ENCODE data around the gene DPEP2NB. TPM values are rescaled to one million over a fixed set of nuclear protein-coding genes. Genes with fewer than 3 reads are reported as not detected.

DPEP2NB gene
- total RNA-seq, 4 donors from 2014 or later, result not detected

DNA sequence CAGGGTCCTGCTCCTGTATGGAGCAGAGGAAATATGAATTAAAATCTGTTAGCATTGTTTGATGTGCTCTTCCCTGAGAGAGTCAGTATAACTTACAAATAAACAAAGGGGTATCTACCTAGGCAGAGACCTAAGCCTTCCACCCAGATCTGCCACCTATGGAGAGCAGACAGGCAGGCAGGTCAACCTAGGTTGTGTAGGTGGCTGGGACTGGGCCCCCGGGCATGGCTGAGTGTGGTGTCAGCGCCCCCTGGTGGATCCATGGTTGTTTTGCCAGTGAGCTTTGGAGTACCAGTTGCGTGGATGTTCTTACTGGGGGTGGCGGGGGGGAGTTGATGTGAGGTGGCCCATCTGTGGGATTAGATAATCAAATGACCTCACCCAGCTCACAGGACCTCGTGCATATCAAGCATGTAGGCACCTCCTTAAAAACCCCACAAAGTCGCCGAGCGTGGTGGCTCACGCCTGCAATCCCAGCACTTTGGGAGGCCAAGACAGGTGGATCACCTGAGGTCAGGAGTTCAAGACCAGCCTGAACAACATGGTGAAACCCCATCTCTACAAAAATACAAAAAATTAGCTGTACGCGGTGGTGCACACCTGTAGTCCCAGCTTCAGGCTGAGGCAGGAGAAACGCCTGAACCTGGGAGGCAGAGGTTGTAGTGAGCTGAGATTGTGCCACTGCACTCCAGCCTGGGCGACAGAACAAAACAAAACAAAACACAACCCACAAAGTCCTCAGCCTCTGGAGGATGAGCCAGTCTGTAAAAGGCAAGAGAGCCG is 25.0 kb upstream of the DPEP2NB start:
- no peaks in the 10 kb centered on the region for H3K27me3 ChIP-seq
- H3K27ac ChIP-seq (replicated peaks in 1 of 4), result no peak overlapping the region
- peaks cover 0 to 41% (median 10%) of the 10 kb centered on the region in 4 donors for H3K36me3 ChIP-seq
- 61% methylated on average over 7 of the region's 14 CpGs for WGBS
- DNase-seq (ENCODE audit: extremely low spot score), result peak; percentile 96
- H3K4me1 ChIP-seq, result peaks cover 0 to 10% (median 3%) of the 10 kb centered on the region in 4 donors
- TF ChIP-seq POLR2AphosphoS5 (IDR thresholded peaks at IDR 0.05) (peak in 1 of 2 donors; percentile 19), EP300 (IDR thresholded peaks at IDR 0.05) (no peak)
- TF ChIP-seq, protein P1, sequence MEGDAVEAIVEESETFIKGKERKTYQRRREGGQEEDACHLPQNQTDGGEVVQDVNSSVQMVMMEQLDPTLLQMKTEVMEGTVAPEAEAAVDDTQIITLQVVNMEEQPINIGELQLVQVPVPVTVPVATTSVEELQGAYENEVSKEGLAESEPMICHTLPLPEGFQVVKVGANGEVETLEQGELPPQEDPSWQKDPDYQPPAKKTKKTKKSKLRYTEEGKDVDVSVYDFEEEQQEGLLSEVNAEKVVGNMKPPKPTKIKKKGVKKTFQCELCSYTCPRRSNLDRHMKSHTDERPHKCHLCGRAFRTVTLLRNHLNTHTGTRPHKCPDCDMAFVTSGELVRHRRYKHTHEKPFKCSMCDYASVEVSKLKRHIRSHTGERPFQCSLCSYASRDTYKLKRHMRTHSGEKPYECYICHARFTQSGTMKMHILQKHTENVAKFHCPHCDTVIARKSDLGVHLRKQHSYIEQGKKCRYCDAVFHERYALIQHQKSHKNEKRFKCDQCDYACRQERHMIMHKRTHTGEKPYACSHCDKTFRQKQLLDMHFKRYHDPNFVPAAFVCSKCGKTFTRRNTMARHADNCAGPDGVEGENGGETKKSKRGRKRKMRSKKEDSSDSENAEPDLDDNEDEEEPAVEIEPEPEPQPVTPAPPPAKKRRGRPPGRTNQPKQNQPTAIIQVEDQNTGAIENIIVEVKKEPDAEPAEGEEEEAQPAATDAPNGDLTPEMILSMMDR (IDR thresholded peaks at IDR 0.05), result peak; percentile 83 to 88 (median 87)
- H3K4me3 ChIP-seq, result no peak overlapping the region
- intact Hi-C loops (cut with DNase I), result loop anchor here (5.0 kb wide), 3 partner anchors 48 to 223 kb away; partner anchors contain the start of gene NRN1L
- no peaks in the 10 kb centered on the region for H3K9me3 ChIP-seq

- intact Hi-C loops (cut with DNase I), result no loop called here
- H3K27me3 ChIP-seq, result no peaks in the 10 kb centered on the region
- DNase-seq (ENCODE audit: extremely low spot score), result no peak
- H3K4me3 ChIP-seq, result no peak overlapping the region
- H3K27ac ChIP-seq (replicated peaks in 1 of 4), result no peak overlapping the region
- WGBS, result 86% methylated on average over 9 of the region's 9 CpGs
- TF ChIP-seq, protein P1 (IDR thresholded peaks at IDR 0.05), result no peak
- TF ChIP-seq POLR2AphosphoS5 (IDR thresholded peaks at IDR 0.05), result no peak
- no peaks in the 10 kb centered on the region for H3K9me3 ChIP-seq
- H3K4me1 ChIP-seq, result peaks cover 0 to 10% (median 3%) of the 10 kb centered on the region in 4 donors
- peaks cover 0 to 39% (median 10%) of the 10 kb centered on the region in 4 donors for H3K36me3 ChIP-seq
Measured at GRCh38 chr16:68037841-68038597, 22.3 kb upstream of the DPEP2NB start.

GRCh38 chr16:68035227-68035626 is 19.5 kb upstream of the DPEP2NB start:
- no peak overlapping the region for H3K27ac ChIP-seq (replicated peaks in 1 of 4)
- H3K4me3 ChIP-seq, result no peak overlapping the region
- H3K27me3 ChIP-seq, result no peaks in the 10 kb centered on the region
- peaks cover 0 to 48% (median 19%) of the 10 kb centered on the region in 4 donors for H3K36me3 ChIP-seq
- DNase-seq (ENCODE audit: extremely low spot score), result no peak
- H3K4me1 ChIP-seq, result peaks cover 0 to 3% (median 0%) of the 10 kb centered on the region in 4 donors
- H3K9me3 ChIP-seq, result no peaks in the 10 kb centered on the region
- WGBS, result 91% methylated on average over 2 of the region's 2 CpGs
- no peak for TF ChIP-seq POLR2A (IDR thresholded peaks at IDR 0.05; ENCODE audit: low read depth)
- no peak for TF ChIP-seq POLR2AphosphoS5 (IDR thresholded peaks at IDR 0.05)
- TF ChIP-seq, protein P1 (IDR thresholded peaks at IDR 0.05), result no peak
- no peak for TF ChIP-seq EP300 (IDR thresholded peaks at IDR 0.05)
- intact Hi-C loops (cut with DNase I), result no loop called here

DNA sequence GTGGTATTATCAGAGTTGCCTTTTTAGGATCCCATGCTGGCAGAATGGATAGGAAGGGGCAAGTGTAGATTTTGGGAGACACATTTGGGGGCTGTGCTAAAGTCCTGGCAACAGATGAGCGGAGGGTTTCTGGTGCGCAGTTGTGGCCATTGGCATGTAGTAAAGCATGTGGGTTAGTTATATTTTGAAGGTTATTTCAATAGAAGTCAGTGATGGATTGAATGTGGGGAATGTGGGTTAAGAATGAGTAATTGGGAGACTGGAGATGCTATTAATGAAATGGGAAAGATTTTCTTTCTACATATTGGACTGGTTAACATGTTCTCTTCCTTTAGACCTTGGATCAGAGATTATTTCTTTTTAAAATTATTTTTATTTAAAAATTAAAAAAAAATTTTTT is 17.4 kb upstream of the DPEP2NB start:
- TF ChIP-seq, protein P1 (IDR thresholded peaks at IDR 0.05), result no peak
- TF ChIP-seq POLR2AphosphoS5 (IDR thresholded peaks at IDR 0.05) (no peak), POLR2A (IDR thresholded peaks at IDR 0.05; ENCODE audit: low read depth) (no peak), EP300 (IDR thresholded peaks at IDR 0.05) (no peak)
- WGBS, result 91% methylated on average over 2 of the region's 2 CpGs
- intact Hi-C loops (cut with DNase I), result no loop called here
- Histone ChIP-seq H3K27me3 (no peaks in the 10 kb centered on the region), H3K4me3 (no peak overlapping the region), H3K27ac (replicated peaks in 1 of 4) (no peak overlapping the region), H3K9me3 (no peaks in the 10 kb centered on the region), H3K4me1 (no peaks in the 10 kb centered on the region), H3K36me3 (peaks cover 0 to 52% (median 20%) of the 10 kb centered on the region in 4 donors)
- no peak for DNase-seq (ENCODE audit: extremely low spot score)
